Spleen (tissue), 11 donors: ENCODE results near the gene EPB41. TPM values are rescaled to one million over a fixed set of nuclear protein-coding genes. Genes with fewer than 3 reads are reported as not detected.

Source experiments
- DNase-seq: peaks from one replicate; pipeline ENCODE4 v3.0.0-alpha.2; 2020
- H3K27ac ChIP-seq, 8 donors: fragments of 200-600 bp; sonication (generic) in 7 of 8; 1 replicate in 4 of 8; 2 replicates in 4 of 8; pipeline versions ENCODE4 v1.5.0 to v1.8.0; 2016 to 2021; ENCODE audit warnings: inconsistent platforms in 4 of 8, mild to moderate bottlenecking in 4 of 8, moderate library complexity in 1 of 8
- H3K27me3 ChIP-seq, 7 donors: fragments of 200-600 bp; sonication (generic) in 6 of 7; replicated peaks in 1 of 7; 1 replicate in 4 of 7; 2 replicates in 3 of 7; pipeline versions ENCODE4 v1.5.0 to v1.8.0; 2016 to 2021; ENCODE audit warnings: inconsistent platforms in 3 of 7, mild to moderate bottlenecking in 1 of 7
- H3K36me3 ChIP-seq, 6 donors: fragments of 200-600 bp; sonication (generic) in 5 of 6; 1 replicate in 4 of 6; 2 replicates in 2 of 6; pipeline versions ENCODE4 v1.5.0 to v1.8.0; 2016 to 2021; ENCODE audit warnings: inconsistent platforms in 2 of 6
- H3K4me1 ChIP-seq, 6 donors: fragments of 200-600 bp; sonication (generic) in 5 of 6; 1 replicate in 3 of 6; 2 replicates in 3 of 6; pipeline versions ENCODE4 v1.5.0 to v1.8.0; 2016 to 2021; ENCODE audit warnings: inconsistent platforms in 3 of 6
- H3K4me3 ChIP-seq, 8 donors: fragments of 200-600 bp; sonication (generic) in 7 of 8; 1 replicate in 4 of 8; 2 replicates in 4 of 8; pipeline versions ENCODE4 v1.5.0 to v1.8.0; 2016 to 2021; ENCODE audit warnings: inconsistent platforms in 4 of 8, mild to moderate bottlenecking in 4 of 8, moderate library complexity in 2 of 8
- H3K9me3 ChIP-seq, 8 donors: fragments of 200-600 bp; sonication (generic) in 7 of 8; 1 replicate in 4 of 8; 2 replicates in 4 of 8; pipeline versions ENCODE4 v1.5.0 to v1.8.0; 2016 to 2021; ENCODE audit warnings: inconsistent platforms in 4 of 8
- POLR2A ChIP-seq, 3 donors: fragments of 450-650 bp; IDR thresholded peaks; one replicate each; pipeline ENCODE4 v1.5.1; 2017; ENCODE audit warnings: antibody characterized with exemption in 3 of 3, mild to moderate bottlenecking in 1 of 3
- POLR2AphosphoS5 ChIP-seq, 3 donors: sonication (generic); formaldehyde crosslinking; IDR thresholded peaks; one replicate each; pipeline ENCODE4 v1.5.1; 2017; ENCODE audit warnings: antibody characterized with exemption in 3 of 3
- WGBS, 5 donors: extraction: QIAGEN DNeasy Blood & Tissue Kit in 3 of 5; methylation state at CpG; one replicate each; pipeline versions ENCODE4 v1.1.5 to v1.1.7; 2013 to 2018; 5-methylcytosine and 5-hydroxymethylcytosine counted together
- intact Hi-C: fragments of 100-400 bp; cut with DNase I; formaldehyde crosslinking; loops from one replicate; pipeline ENCODE4 v1.15.0; 2023; ENCODE audit warnings: low total_unique reads
- polyA plus RNA-seq, 3 donors: library from polyadenylated mRNA; stranded (reverse); fragments of 200-250 nt; gene quantifications; one replicate each; pipeline ENCODE4 v1.2.1, GENCODE V29; 2013
- total RNA-seq, 7 donors: library from RNA; depleted of rRNA in 3 of 7; stranded (reverse); fragments of >200 nt in 3 of 7; fragmentation: NEBNext Ultra II Directional in 4 of 7; extraction: Animal tissue kit (Norgen Biotek cat#: 25700) in 4 of 7; gene quantifications; one replicate each; pipeline versions ENCODE4 v1.1.0 to v1.2.1, GENCODE V29; 2016 to 2021
- TF ChIP-seq, protein P1 (sequence below), 11 experiments: fragments of 200-600 bp in 7 of 11; fragments of 450-650 bp in 4 of 11; sonication (generic) in 4 of 11; IDR thresholded peaks in 8 of 11; conservative IDR thresholded peaks in 3 of 11; 1 replicate in 7 of 11; 2 replicates in 4 of 11; pipeline versions ENCODE4 v1.4.0 to v1.8.0; 2016 to 2021; ENCODE audit warnings: antibody characterized with exemption in 11 of 11, inconsistent platforms in 4 of 11, mild to moderate bottlenecking in 1 of 11
- donor health status: healthy with polysubstance abuse.
- donor health status: DM: no; HTN: no; CAD: no; lungs with moderate emphysema.
- donor health status: DM: no; HTN: no; CAD: no.
- donor health status: Bipolar disorder and iron deficiency.
- donor health status: healthy.
- donor health status: DM: no; HTN: no; CAD: no.
- donor health status: DM: yes; HTN: yes; CAD: no.

EPB41 gene
- total and polyA plus RNA-seq, 10 donors = 6.3 to 156 (median 58.8) TPM

DNA sequence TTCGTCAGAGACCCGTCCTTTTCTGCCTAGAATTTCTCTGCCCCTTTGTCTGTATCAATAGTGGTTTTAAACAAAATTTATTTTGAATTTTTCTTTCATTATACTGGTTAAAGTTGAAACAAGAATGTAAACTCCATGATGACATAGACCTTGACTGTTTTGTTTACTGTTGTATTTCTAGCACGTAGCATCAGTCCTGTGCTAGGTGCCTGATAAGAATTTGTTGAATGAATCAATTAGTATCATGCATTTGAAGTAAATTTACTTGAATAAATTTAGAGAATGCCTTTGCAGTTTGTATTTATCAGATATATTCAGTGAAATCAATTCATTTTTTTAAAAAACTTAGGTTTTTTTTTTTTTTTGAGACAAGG is 69.9 kb downstream of the EPB41 start:
- no peak overlapping the region for H3K27ac ChIP-seq
- TF ChIP-seq, protein P1, sequence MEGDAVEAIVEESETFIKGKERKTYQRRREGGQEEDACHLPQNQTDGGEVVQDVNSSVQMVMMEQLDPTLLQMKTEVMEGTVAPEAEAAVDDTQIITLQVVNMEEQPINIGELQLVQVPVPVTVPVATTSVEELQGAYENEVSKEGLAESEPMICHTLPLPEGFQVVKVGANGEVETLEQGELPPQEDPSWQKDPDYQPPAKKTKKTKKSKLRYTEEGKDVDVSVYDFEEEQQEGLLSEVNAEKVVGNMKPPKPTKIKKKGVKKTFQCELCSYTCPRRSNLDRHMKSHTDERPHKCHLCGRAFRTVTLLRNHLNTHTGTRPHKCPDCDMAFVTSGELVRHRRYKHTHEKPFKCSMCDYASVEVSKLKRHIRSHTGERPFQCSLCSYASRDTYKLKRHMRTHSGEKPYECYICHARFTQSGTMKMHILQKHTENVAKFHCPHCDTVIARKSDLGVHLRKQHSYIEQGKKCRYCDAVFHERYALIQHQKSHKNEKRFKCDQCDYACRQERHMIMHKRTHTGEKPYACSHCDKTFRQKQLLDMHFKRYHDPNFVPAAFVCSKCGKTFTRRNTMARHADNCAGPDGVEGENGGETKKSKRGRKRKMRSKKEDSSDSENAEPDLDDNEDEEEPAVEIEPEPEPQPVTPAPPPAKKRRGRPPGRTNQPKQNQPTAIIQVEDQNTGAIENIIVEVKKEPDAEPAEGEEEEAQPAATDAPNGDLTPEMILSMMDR (IDR thresholded peaks at IDR 0.05 in 8 of 11, conservative IDR thresholded peaks at IDR 0.05 in 3 of 11) = no peak
- TF ChIP-seq POLR2A (IDR thresholded peaks at IDR 0.05) = no peak
- TF ChIP-seq POLR2AphosphoS5 (IDR thresholded peaks at IDR 0.05) = no peak
- H3K4me3 ChIP-seq = no peak overlapping the region
- 95 to 97% (median 96%) methylated on average over 3 of the region's 3 CpGs for WGBS, 5 donors
- no peaks in the 10 kb centered on the region for H3K27me3 ChIP-seq
- H3K9me3 ChIP-seq = peaks cover 0 to 10% (median 2%) of the 10 kb centered on the region in 8 donors
- peaks cover 0 to 29% (median 5%) of the 10 kb centered on the region in 6 donors for H3K36me3 ChIP-seq
- intact Hi-C loops = no loop called here
- peaks cover 0 to 22% (median 11%) of the 10 kb centered on the region in 6 donors for H3K4me1 ChIP-seq
- no peak for DNase-seq

DNA sequence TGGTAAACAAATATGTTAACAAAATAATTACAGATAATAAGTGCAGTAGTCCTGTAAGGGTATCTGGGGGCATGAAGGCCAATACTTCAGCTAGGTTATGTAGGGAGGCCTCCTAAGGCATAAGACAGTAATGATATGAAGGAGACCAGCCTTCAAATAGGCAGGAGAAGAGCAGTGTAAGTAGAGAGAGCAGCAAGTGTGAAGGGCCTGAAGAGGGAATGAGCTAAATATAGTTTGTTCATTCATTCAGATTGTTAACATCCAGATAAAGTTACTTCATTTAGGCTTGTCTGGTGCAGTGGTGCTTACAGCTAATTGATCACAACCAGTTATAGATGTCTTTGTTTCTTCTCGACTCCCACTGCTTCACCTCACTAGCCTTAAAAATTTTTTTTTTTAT is 71.1 kb downstream of the EPB41 start:
- H3K27me3 ChIP-seq = no peaks in the 10 kb centered on the region
- TF ChIP-seq POLR2AphosphoS5 (IDR thresholded peaks at IDR 0.05) = no peak
- TF ChIP-seq, protein P1 (IDR thresholded peaks at IDR 0.05 in 8 of 11, conservative IDR thresholded peaks at IDR 0.05 in 3 of 11) = no peak
- TF ChIP-seq POLR2A (IDR thresholded peaks at IDR 0.05) = no peak
- 89 to 100% (median 96%) methylated on average over 1 of the region's 1 CpG for WGBS, 5 donors

DNA sequence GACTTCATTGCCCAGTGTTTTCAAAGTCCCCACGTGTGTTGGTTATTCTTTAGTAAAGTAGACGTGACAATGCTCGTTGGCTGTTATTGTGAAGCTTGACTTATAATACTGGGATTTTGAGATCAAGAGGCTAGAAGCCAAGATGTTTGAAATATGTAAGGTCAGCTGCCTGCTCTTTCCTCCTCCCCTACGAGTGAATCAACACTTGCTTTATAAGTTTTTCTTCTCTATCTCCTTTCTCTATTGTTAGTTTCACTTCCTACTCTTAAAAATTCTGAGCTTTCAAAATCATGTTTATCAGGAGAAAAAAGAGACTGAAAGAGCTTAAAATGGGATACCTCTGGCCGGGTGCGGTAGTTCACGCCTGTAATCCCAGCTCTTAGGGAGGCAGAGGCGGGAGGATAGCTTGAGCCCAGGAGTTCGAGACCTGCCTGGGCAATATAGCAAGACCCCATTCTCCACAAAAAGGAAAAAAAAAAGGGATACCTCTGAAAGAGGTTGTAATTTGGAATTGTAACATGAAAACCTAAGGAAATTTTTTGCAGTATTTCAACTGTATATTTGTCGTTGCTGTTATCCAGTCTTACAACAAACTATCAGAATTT is 72.0 kb downstream of the EPB41 start:
- Histone ChIP-seq H3K27ac (peak overlapping the region in 2 of 8 donors; percentile 8 to 10), H3K27me3 (no peaks in the 10 kb centered on the region), H3K4me3 (no peak overlapping the region), H3K4me1 (peaks cover 0 to 20% (median 11%) of the 10 kb centered on the region in 6 donors), H3K36me3 (peaks cover 0 to 36% (median 5%) of the 10 kb centered on the region in 6 donors), H3K9me3 (peaks cover 0 to 10% (median 2%) of the 10 kb centered on the region in 8 donors)
- intact Hi-C loops = no loop called here
- TF ChIP-seq POLR2A (IDR thresholded peaks at IDR 0.05) = no peak
- TF ChIP-seq POLR2AphosphoS5 (IDR thresholded peaks at IDR 0.05) = no peak
- TF ChIP-seq, protein P1 (IDR thresholded peaks at IDR 0.05 in 8 of 11, conservative IDR thresholded peaks at IDR 0.05 in 3 of 11) = no peak
- no peak for DNase-seq
- 64 to 71% (median 66%) methylated on average over 10 of the region's 10 CpGs for WGBS, 5 donors

More for the DNA sequence above, 71.1 kb downstream of the EPB41 start:
- DNase-seq = no peak
- Histone ChIP-seq H3K27ac (no peak overlapping the region), H3K4me3 (no peak overlapping the region), H3K36me3 (peaks cover 0 to 36% (median 5%) of the 10 kb centered on the region in 6 donors), H3K4me1 (peaks cover 0 to 22% (median 11%) of the 10 kb centered on the region in 6 donors), H3K9me3 (peaks cover 0 to 10% (median 2%) of the 10 kb centered on the region in 8 donors)
- intact Hi-C loops = no loop called here

DNA sequence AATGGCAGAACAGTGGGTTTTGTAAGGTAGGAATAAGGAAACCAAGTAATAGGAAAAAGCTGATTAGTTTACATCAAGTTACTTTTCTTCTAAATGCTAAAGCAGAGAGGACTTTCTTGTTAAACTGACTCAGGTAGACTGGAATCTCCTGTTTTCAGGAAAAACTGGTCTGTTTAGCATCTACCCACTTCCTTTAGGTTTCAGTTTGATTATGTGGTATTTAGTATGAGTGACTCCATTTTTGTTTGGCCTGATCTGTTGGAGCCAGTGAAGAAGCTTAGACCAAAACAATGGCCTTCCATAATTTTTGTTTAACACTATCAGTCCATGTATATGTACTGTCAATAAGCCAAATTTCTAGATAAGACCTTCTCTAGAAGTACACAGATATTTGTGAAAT is 88.4 kb downstream of the EPB41 start:
- intact Hi-C loops = no loop called here
- TF ChIP-seq POLR2AphosphoS5 (IDR thresholded peaks at IDR 0.05) (no peak), POLR2A (IDR thresholded peaks at IDR 0.05) (no peak)
- TF ChIP-seq, protein P1 (IDR thresholded peaks at IDR 0.05 in 8 of 11, conservative IDR thresholded peaks at IDR 0.05 in 3 of 11) = no peak
- Histone ChIP-seq H3K36me3 (peaks cover 0 to 58% (median 1%) of the 10 kb centered on the region in 6 donors), H3K4me3 (no peak overlapping the region), H3K27ac (no peak overlapping the region), H3K9me3 (no peaks in the 10 kb centered on the region), H3K27me3 (no peaks in the 10 kb centered on the region), H3K4me1 (no peaks in the 10 kb centered on the region)
- DNase-seq = no peak
